Measurements from ENCODE around the gene PNLIPRP3. TPM values are rescaled to one million over a fixed set of nuclear protein-coding genes. Genes with fewer than 3 reads are reported as not detected.

Gene PNLIPRP3
- total RNA-seq, 1 experiment from 2014 or later, result not detected

GRCh38 chr10:116465546-116465945 lies 37.9 kb downstream of the PNLIPRP3 start:
- H3K4me3 ChIP-seq, result no peak overlapping the region
- DNase-seq, result no peak
- no peaks in the 10 kb centered on the region for H3K9me3 ChIP-seq (ENCODE audit: insufficient read depth, low read depth)
- H3K27ac ChIP-seq, result no peak overlapping the region
- intact Hi-C loops (cut with micrococcal nuclease; ENCODE audit: unreplicated experiment), result no loop called here
- H3K4me2 ChIP-seq, result no peak overlapping the region
- POLR2A ChIA-PET (ENCODE audit: unreplicated experiment), result no interaction called here
- BruUV-seq (replicated peaks), result no TSS peak
- H3K4me1 ChIP-seq (replicated peaks; ENCODE audit: insufficient read depth), result no peaks in the 10 kb centered on the region
- H3K27me3 ChIP-seq (ENCODE audit: insufficient read depth, low read depth), result no peaks in the 10 kb centered on the region
- CTCF ChIA-PET, result no interaction called here
- H2AFZ ChIP-seq, result no peak overlapping the region
- H4K20me1 ChIP-seq (ENCODE audit: insufficient read depth), result no peaks in the 10 kb centered on the region
- no peaks in the 10 kb centered on the region for H3K9me2 ChIP-seq (ENCODE audit: insufficient read depth)
- TF ChIP-seq CTCF (conservative IDR thresholded peaks at IDR 0.05) (no peak), EZH2 (IDR thresholded peaks at IDR 0.05; ENCODE audit: low read depth) (no peak)
- H3K79me2 ChIP-seq (ENCODE audit: low read depth), result no peaks in the 10 kb centered on the region
- H3K36me3 ChIP-seq (ENCODE audit: low read depth), result no peaks in the 10 kb centered on the region
- no peaks in the 10 kb centered on the region for H3F3A ChIP-seq (ENCODE audit: insufficient read depth, low read depth)

GRCh38 chr10:116466715-116467422 lies 39.2 kb downstream of the PNLIPRP3 start:
- Histone ChIP-seq H3K27me3 (ENCODE audit: insufficient read depth, low read depth) (no peaks in the 10 kb centered on the region), H3K36me3 (ENCODE audit: low read depth) (no peaks in the 10 kb centered on the region), H3K9me3 (ENCODE audit: insufficient read depth, low read depth) (no peaks in the 10 kb centered on the region), H3K79me2 (ENCODE audit: low read depth) (no peaks in the 10 kb centered on the region), H3K9me2 (ENCODE audit: insufficient read depth) (no peaks in the 10 kb centered on the region), H3K4me3 (no peak overlapping the region), H3K27ac (no peak overlapping the region), H4K20me1 (ENCODE audit: insufficient read depth) (no peaks in the 10 kb centered on the region), H3K4me1 (replicated peaks; ENCODE audit: insufficient read depth) (no peaks in the 10 kb centered on the region), H2AFZ (no peak overlapping the region), H3F3A (ENCODE audit: insufficient read depth, low read depth) (no peaks in the 10 kb centered on the region), H3K4me2 (no peak overlapping the region)
- no TSS peak for BruUV-seq (replicated peaks)
- no peak for DNase-seq
- TF ChIP-seq EZH2 (IDR thresholded peaks at IDR 0.05; ENCODE audit: low read depth) (no peak), CTCF (conservative IDR thresholded peaks at IDR 0.05) (no peak)
- CTCF ChIA-PET, result no interaction called here
- intact Hi-C loops (cut with micrococcal nuclease; ENCODE audit: unreplicated experiment), result no loop called here
- POLR2A ChIA-PET (ENCODE audit: unreplicated experiment), result no interaction called here

GRCh38 chr10:116469437-116469836 lies 41.8 kb downstream of the PNLIPRP3 start:
- ChIA-PET CTCF (no interaction called here), POLR2A (ENCODE audit: unreplicated experiment) (no interaction called here)
- no TSS peak for BruUV-seq (replicated peaks)
- DNase-seq, result no peak
- Histone ChIP-seq H3K4me1 (replicated peaks; ENCODE audit: insufficient read depth) (no peaks in the 10 kb centered on the region), H3K9me2 (ENCODE audit: insufficient read depth) (no peaks in the 10 kb centered on the region), H3K36me3 (ENCODE audit: low read depth) (no peaks in the 10 kb centered on the region), H2AFZ (no peak overlapping the region), H3K27me3 (ENCODE audit: insufficient read depth, low read depth) (no peaks in the 10 kb centered on the region), H3K79me2 (ENCODE audit: low read depth) (no peaks in the 10 kb centered on the region), H3K9me3 (ENCODE audit: insufficient read depth, low read depth) (no peaks in the 10 kb centered on the region), H3K27ac (no peak overlapping the region), H3K4me2 (no peak overlapping the region), H4K20me1 (ENCODE audit: insufficient read depth) (no peaks in the 10 kb centered on the region), H3K4me3 (no peak overlapping the region), H3F3A (ENCODE audit: insufficient read depth, low read depth) (no peaks in the 10 kb centered on the region)
- intact Hi-C loops (cut with micrococcal nuclease; ENCODE audit: unreplicated experiment), result no loop called here
- TF ChIP-seq EZH2 (IDR thresholded peaks at IDR 0.05; ENCODE audit: low read depth), result no peak
- no peak for TF ChIP-seq CTCF (conservative IDR thresholded peaks at IDR 0.05)
